ENCODE data around the gene DLEC1.
A peak's percentile ranks its signal among the peaks of the same experiment; 100 is the strongest.
"Not testable (repeated sequence)": the region's sequence is repeated elsewhere in the genome, so short reads cannot be mapped to it uniquely, and the experiment has no call there.

The DLEC1 gene

GRCh38 chr3:38084334-38085310 lies 45.6 kb downstream of the DLEC1 start:
- TF ChIP-seq CTCF (conservative IDR thresholded peaks at IDR 0.05; ENCODE audit: control insufficient read depth, insufficient read depth, low read depth, low read length): no peak
- peak; percentile 40 for DNase-seq (ENCODE audit: low read depth)
- no peak overlapping the region for H3K4me3 ChIP-seq (ENCODE audit: control insufficient read depth, low read depth, low read length)

- DNase-seq (ENCODE audit: low read depth): peak; percentile 2
- H3K4me3 ChIP-seq (ENCODE audit: control insufficient read depth, low read depth, low read length): no peak overlapping the region
- no peak for TF ChIP-seq CTCF (conservative IDR thresholded peaks at IDR 0.05; ENCODE audit: control insufficient read depth, insufficient read depth, low read depth, low read length)
These were observed 46.4 kb downstream of the DLEC1 start for GRCh38 chr3:38085311-38085942.

GRCh38 chr3:38085943-38086324 lies 46.9 kb downstream of the DLEC1 start:
- no peak for TF ChIP-seq CTCF (conservative IDR thresholded peaks at IDR 0.05; ENCODE audit: control insufficient read depth, insufficient read depth, low read depth, low read length)
- H3K4me3 ChIP-seq (ENCODE audit: control insufficient read depth, low read depth, low read length): no peak overlapping the region
- no peak for DNase-seq (ENCODE audit: low read depth)

- TF ChIP-seq CTCF (conservative IDR thresholded peaks at IDR 0.05; ENCODE audit: control insufficient read depth, insufficient read depth, low read depth, low read length): no peak
- DNase-seq (ENCODE audit: low read depth): no peak
- no peak overlapping the region for H3K4me3 ChIP-seq (ENCODE audit: control insufficient read depth, low read depth, low read length)
These were observed 47.5 kb downstream of the DLEC1 start for GRCh38 chr3:38086496-38086895.

- not testable (repeated sequence) for H3K4me3 ChIP-seq (ENCODE audit: control insufficient read depth, low read depth, low read length); DNase-seq (ENCODE audit: low read depth)
These were observed 48.3 kb downstream of the DLEC1 start for GRCh38 chr3:38087278-38087677.

- TF ChIP-seq CTCF (conservative IDR thresholded peaks at IDR 0.05; ENCODE audit: control insufficient read depth, insufficient read depth, low read depth, low read length): no peak
- no peak for DNase-seq (ENCODE audit: low read depth)
- H3K4me3 ChIP-seq (ENCODE audit: control insufficient read depth, low read depth, low read length): no peak overlapping the region
These were observed 49.4 kb downstream of the DLEC1 start for GRCh38 chr3:38088126-38089078.

All from fibroblast of mammary gland (primary cell).